COLO829 (cell line): Measurements from ENCODE around the gene DCBLD2.

ENCODE experiments used
- DNase-seq: peaks from one replicate; pipeline ENCODE4 v3.0.0; 2012; ENCODE audit warnings: low spot score

DCBLD2 gene

GRCh38 chr3:98791341-98792325, 109.9 kb downstream of the DCBLD2 start:
- DNase-seq = no peak

GRCh38 chr3:98788651-98789050, 112.8 kb downstream of the DCBLD2 start:
- DNase-seq = no peak

- peak; percentile 87 for DNase-seq
These were observed 114.3 kb downstream of the DCBLD2 start for GRCh38 chr3:98787181-98787580.

GRCh38 chr3:98786364-98787006, 115.0 kb downstream of the DCBLD2 start:
- DNase-seq = no peak

DNA sequence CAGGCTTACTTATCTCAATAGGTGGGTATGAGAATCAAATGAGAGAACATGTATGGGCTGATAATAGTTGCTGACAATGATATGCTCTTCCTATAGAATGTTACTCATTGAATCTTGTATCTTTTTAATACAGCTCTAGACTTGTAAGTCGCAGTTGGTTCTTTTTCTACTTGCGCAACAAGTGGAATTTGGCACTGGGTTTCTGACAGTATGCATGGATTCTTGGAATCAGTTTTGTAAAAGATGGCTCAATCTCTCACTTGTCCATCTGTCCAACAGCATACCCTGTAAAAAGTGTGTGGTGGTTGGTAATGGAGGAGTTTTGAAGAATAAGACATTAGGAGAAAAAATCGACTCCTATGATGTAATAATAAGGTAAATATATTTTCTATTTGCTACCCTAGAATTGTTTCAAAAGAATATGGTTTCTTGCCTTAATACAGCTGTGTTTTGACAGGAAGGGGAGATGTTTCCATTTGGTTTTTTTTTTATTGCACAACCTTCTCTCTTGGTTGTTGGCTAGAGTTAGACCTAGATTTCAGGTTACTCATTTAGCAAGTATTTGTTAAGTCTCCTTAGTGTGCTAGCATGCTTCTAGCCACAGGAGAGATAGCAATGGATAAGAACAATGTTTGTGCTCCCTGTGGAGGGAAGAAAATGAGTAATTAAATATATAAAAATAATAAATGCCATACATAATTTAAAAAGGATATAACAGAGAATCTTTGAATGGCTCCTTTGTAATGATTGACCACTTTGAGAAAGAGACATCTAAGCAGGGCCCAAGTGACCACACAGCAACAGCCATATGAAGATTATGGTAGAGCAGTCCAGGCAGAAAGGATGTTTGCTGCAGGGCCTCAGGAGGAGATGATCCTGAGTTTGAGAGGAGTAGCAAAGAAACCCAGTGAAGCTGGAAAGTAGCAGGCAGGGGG, 116.6 kb downstream of the DCBLD2 start:
- DNase-seq = peak; percentile 72

- no peak for DNase-seq
These were observed 117.5 kb downstream of the DCBLD2 start for GRCh38 chr3:98784042-98784441.

- no peak for DNase-seq
These were observed 118.5 kb downstream of the DCBLD2 start for GRCh38 chr3:98782824-98783500.

DNA sequence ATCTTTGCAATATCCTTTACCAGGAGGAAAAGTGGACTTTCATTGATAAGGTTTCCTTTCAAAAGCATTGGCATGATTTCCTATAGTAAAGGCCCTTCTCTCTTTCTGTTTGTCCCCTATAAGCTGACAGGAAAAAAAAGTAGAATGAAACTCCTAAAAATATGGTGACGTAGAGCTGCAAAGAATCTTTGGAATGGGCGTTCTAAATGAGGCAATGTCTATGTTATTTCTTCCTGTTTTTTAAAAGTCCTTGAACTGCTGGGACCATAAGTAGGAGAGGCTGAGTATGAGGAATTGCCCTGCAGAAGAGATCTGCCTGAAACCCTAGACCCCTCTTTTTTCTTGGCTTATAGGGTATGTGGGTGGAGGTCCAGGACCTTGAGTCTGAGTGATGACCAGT, 121.2 kb downstream of the DCBLD2 start:
- no peak for DNase-seq

GRCh38 chr3:98779541-98780335, 121.8 kb downstream of the DCBLD2 start:
- DNase-seq = peak; percentile 93

GRCh38 chr3:98778852-98779413, 122.6 kb downstream of the DCBLD2 start:
- DNase-seq = peak; percentile 93

- DNase-seq = no peak
These were observed 123.1 kb downstream of the DCBLD2 start for GRCh38 chr3:98778383-98778782.

DNA sequence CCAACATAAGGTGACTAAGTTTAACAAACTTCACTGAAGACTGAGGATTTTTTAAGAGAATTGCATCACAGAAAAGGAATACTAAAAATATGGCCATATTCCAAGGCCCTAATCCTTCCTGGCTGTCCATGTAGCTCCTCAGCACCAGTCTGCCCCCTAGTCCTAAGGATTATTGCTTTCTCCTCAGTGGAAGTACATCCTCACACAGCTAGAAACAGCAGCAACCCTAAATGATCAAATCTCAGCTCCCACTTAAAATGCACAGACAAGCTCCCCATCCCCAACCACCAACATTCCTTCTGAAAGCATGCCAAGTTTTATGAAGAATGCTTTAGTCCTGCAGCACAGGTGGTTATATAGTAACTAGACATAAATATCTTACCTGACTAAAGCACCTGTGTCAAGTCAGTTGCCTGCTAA, 123.7 kb downstream of the DCBLD2 start:
- no peak for DNase-seq

DNA sequence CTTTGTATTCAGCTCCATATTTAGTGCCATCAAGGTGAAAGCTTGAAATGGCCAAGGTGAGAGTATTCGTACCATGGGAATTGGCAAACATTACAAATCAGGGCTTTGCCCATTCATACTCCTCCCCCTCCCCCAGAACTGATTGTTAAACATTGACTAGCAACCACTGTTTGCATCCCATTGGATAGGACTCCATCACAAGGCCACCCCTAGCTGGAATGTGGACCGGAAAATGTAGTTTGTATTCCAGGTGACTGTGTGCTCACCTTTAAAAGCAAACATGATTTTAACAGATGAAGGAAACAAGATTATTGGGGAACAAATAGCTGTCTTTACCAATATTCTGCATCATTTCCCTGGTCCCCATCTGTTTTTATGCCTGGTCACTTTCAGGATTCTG, 124.2 kb downstream of the DCBLD2 start:
- DNase-seq = no peak

GRCh38 chr3:98776140-98776493, 125.4 kb downstream of the DCBLD2 start:
- no peak for DNase-seq

GRCh38 chr3:98775459-98776139, 125.9 kb downstream of the DCBLD2 start:
- no peak for DNase-seq

DNA sequence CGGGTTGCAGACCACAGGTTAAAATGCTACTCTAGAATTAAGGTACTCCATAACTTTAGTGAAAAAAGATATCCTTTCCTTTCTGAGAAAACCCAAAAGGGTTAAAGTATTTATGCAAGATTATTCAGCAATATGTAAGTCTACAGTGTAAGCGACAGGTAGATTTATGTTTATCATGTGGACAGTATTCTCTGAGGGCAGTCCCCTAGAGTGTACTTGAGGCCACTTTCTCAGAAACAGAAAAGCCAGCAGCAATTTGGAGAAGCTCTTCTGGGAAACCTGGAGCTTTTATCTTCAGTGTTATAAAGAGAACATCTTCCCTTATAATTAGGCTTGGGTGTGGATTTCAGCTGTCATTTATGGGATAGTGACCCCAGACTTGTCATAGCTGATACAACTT, 129.5 kb downstream of the DCBLD2 start:
- DNase-seq = no peak

GRCh38 chr3:98770261-98771039, 131.0 kb downstream of the DCBLD2 start:
- DNase-seq = no peak

DNA sequence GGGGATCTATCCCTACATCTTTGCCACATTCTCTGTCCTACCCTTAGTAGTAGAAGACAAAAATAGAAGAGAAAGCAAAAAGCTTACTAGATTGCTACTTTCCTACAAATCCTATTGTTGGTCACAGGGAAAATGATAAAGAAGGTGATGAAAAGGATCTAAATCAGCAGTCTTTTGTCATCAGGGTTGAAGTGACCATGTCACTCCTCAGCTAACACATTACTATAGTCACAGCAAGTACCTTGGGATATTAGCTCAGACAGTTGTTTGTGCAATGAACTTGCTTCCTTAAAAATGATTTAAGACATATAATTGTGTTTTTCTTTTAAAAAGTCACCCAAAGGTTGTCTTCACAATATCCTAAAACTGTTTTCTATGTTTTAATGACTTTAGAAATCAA, 132.0 kb downstream of the DCBLD2 start:
- no peak for DNase-seq

DNA sequence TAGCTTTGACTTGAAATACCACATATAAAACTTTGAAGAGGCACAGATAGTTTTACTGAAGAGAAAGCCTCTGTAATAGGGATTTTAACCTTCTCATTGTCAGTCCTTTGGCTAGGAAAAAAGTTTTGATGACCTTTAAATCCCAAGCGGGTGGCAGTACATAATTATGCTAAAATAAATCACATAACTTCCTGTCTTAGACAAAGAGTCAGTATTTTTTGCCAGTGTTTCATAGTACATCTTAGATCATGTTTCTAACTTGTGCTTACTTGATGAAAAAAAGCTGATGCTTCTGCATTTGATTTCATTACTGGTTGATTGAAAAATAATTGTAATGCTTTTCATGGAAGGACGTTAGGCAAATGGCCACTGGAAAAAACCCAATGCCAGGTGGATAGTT, 132.5 kb downstream of the DCBLD2 start:
- no peak for DNase-seq
